Measurements from ENCODE around the gene TAOK3.
A peak's percentile ranks its signal among the peaks of the same experiment; 100 is the strongest.

Gene TAOK3

DNA sequence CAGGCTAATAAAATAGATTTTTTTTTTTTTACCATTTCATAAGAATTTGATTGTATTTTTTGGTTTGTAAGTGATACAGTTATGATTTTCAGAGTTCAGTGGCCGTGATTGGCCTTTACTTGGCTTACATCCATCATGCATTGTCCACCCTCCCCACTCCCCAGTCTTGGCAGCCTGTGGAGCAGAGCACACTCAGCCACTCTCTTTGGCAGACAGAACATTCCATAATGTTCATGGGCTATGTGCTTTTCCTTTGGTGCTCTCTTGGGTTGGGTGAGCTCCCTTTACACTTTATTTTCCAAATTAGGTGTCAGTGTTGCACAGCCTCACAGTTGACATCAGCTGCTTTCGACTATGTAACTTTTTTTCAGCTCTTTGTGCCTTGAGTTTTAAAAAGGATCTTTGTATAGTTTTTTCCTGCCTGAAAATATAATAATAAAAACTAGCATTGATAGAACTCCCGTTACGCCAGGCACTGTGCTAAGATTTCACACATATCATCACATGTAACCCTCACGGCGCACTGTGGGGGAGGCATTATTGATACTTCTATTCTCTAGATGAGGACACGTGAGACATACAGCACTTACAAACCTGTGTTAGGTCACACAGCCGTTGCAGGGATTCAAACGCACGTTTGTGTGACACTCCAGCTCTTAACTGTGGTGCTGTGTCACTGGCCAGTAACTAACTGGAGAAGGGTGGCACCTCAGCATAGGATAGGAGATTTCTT, 25.2 kb upstream of the TAOK3 start:
- peaks cover 42% of the 10 kb centered on the region for H3K36me3 ChIP-seq (ENCODE audit: control insufficient read depth, insufficient read depth, low read length, severe bottlenecking)
- H3K27me3 ChIP-seq (replicated peaks; ENCODE audit: control insufficient read depth, insufficient read depth, low read length) = no peaks in the 10 kb centered on the region
- H3K4me1 ChIP-seq (ENCODE audit: control insufficient read depth, insufficient read depth, low read length) = peaks cover 22% of the 10 kb centered on the region
- H3K9me3 ChIP-seq (ENCODE audit: control insufficient read depth, low read length) = no peaks in the 10 kb centered on the region
- no peak overlapping the region for H3K4me3 ChIP-seq (ENCODE audit: low read length)
- DNase-seq (ENCODE audit: low read depth) = no peak
- H3K9ac ChIP-seq (ENCODE audit: low read length) = no peak overlapping the region

DNA sequence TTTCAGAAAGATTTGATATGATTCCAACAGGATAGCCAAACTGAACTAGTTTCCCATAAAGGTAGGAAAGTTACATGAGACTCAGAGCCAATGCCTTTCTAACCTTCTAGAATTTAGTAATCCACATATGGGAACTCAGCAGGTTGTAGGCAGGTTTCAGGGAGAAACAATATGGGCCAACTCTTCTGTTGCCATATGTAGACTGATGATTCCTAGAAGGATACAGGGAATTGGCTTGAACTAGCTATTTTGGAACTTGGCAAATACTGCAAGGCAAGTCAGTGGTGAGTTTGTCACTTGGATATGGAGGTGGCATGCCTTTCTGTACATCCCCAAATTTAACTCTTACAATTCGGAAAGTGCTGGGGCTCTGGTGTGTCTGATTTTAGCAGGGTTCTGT, 19.1 kb upstream of the TAOK3 start:
- no peak for DNase-seq (ENCODE audit: low read depth)
- Histone ChIP-seq H3K9ac (ENCODE audit: low read length) (no peak overlapping the region), H3K4me1 (ENCODE audit: control insufficient read depth, insufficient read depth, low read length) (peaks cover 18% of the 10 kb centered on the region), H3K4me3 (ENCODE audit: low read length) (no peak overlapping the region), H3K27me3 (replicated peaks; ENCODE audit: control insufficient read depth, insufficient read depth, low read length) (no peaks in the 10 kb centered on the region), H3K36me3 (ENCODE audit: control insufficient read depth, insufficient read depth, low read length, severe bottlenecking) (peaks cover 44% of the 10 kb centered on the region), H3K9me3 (ENCODE audit: control insufficient read depth, low read length) (no peaks in the 10 kb centered on the region)

DNA sequence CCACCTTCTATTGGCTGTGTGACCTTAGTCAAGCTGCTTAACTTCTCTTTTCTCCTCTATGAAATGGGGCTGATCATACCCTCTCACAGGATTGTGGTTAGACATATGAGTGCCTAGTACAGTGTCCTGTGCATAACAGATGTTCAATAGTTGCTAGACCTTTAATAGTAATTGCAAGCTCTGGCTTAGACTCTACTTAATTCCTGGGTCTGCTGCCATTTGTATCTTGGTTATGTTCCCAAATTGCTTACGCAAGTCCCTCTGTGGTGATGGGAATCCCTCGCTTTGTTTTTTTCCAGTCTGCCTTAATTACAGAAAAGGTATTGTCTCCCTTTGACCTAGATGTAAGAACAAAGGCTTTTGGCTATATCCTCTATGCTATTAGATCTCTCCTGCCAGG, 18.7 kb upstream of the TAOK3 start:
- no peak for DNase-seq (ENCODE audit: low read depth)
- Histone ChIP-seq H3K4me1 (ENCODE audit: control insufficient read depth, insufficient read depth, low read length) (peaks cover 18% of the 10 kb centered on the region), H3K9ac (ENCODE audit: low read length) (no peak overlapping the region), H3K4me3 (ENCODE audit: low read length) (no peak overlapping the region), H3K36me3 (ENCODE audit: control insufficient read depth, insufficient read depth, low read length, severe bottlenecking) (peaks cover 48% of the 10 kb centered on the region), H3K27me3 (replicated peaks; ENCODE audit: control insufficient read depth, insufficient read depth, low read length) (no peaks in the 10 kb centered on the region), H3K9me3 (ENCODE audit: control insufficient read depth, low read length) (no peaks in the 10 kb centered on the region)

DNA sequence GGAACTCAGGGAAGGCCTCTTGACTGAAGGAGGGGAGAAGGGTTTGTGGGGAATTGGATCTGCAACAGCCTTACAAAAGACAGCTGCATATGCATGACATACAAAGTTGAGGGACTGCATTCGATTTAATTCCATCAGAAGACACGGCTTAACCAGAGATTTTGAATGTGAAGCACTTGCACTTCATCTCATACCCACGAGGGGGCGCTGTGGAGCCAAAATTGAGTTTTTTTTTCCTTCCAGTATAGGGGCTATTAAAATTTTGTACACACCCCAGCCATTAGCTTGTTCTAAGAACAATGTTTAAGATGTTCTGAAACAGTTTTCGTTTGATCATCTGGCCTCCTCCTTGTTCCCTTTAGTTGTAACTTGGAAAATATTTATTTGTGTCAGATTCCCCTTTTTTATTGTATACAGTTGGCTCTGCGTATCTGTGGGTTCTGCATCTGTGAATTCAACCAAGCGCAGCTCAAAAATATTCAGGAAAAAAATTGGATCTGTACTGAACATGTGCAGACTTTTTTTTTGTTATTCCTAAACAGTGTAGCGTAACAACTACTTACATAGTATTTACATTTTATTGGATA, 5.3 kb upstream of the TAOK3 start:
- Histone ChIP-seq H3K9me3 (ENCODE audit: control insufficient read depth, low read length) (no peaks in the 10 kb centered on the region), H3K36me3 (ENCODE audit: control insufficient read depth, insufficient read depth, low read length, severe bottlenecking) (peaks cover 29% of the 10 kb centered on the region), H3K27me3 (replicated peaks; ENCODE audit: control insufficient read depth, insufficient read depth, low read length) (no peaks in the 10 kb centered on the region), H3K4me3 (ENCODE audit: low read length) (peak overlapping the region; percentile 97), H3K4me1 (ENCODE audit: control insufficient read depth, insufficient read depth, low read length) (peaks cover 32% of the 10 kb centered on the region), H3K9ac (ENCODE audit: low read length) (peak overlapping the region; percentile 94)
- DNase-seq (ENCODE audit: low read depth) = peak; percentile 79

DNA sequence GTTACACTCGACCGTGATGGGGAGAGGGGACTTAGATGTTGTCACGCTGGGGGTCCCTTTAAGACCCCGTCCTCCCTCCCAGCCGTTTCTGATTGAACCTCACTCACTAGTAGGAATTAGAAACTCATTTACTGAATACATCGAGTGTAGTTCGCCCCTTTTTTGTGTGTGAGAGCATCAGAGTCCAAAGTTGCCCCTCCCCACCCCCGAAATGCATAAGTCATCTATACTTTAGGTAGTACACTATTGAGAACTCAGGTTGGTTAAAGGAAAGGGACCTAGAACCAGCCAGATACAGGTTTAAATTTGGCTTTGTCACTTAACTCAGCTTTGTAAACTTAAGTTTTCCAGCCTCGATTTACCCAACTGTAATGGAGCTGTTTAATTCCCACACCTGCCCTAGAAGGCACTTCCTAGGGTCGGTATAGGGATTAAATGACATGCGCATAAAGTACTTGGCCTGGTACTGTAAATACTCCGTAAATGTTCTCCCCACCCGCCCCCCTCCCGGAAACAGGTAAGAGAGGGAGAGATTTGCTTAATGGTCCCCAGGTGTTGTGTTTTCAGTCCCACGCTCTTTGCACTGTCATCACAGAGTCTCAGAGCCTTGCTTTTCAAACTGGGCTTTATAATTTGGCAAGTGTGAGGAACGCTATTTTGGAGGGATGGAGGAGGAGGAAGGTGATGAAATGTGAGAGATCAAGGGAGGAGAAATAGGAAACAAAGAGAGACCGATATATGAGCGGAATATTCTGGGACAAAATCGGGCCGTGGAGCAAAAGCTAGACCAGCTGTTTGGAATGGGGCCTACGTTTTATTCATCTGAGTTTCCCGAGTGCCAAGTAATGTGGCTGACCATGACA, 4.5 kb upstream of the TAOK3 start:
- Histone ChIP-seq H3K9me3 (ENCODE audit: control insufficient read depth, low read length) (no peaks in the 10 kb centered on the region), H3K4me1 (ENCODE audit: control insufficient read depth, insufficient read depth, low read length) (peaks cover 32% of the 10 kb centered on the region), H3K36me3 (ENCODE audit: control insufficient read depth, insufficient read depth, low read length, severe bottlenecking) (peaks cover 28% of the 10 kb centered on the region), H3K4me3 (ENCODE audit: low read length) (peak overlapping the region; percentile 97), H3K9ac (ENCODE audit: low read length) (peak overlapping the region; percentile 94), H3K27me3 (replicated peaks; ENCODE audit: control insufficient read depth, insufficient read depth, low read length) (no peaks in the 10 kb centered on the region)
- peak; percentile 35 for DNase-seq (ENCODE audit: low read depth)

DNA sequence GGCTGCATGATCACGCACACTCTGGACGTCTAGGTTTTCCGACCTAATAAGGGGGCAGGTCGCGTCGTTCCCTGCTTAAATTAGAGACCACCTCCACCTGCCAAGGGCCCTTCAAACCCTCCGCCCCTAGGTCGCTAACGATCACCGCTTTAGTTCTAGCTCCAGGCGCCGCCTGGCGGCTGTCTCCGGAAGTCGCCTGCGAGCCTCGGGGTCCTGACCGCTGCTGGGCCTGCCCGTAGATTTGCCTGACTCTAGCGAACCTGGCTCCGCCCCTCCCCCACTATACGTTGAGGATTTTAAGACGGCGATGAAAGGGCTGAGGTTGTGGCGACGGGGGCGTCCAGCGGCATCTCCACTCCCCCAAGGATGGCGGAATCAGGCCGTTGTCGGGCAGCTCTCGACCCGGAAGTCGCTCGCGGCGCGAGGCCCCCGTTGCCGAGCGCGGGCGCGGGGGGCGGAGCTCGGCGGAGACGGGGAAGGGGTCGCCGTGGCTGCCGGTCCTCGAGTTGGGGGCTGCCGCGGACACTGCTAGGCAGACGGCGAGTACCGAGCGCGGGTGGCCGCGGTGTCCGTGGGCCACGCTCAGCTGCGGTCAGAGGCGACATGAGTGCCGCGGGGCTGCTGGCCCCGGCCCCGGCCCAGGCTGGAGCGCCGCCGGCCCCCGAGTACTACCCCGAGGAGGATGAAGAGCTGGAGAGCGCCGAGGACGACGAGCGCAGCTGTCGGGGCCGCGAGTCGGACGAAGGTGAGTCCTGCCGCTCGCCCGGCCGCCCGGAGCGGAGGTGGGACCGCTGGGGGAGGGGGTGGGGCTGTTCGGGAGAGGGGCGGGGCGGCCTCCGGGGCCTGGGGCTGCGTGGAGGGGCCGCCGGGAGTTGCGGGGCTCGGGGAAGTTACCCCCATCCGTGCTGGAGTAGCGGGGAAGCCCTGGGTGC, 3.6 kb upstream of the TAOK3 start, which contains the start of gene SUDS3:
SUDS3 (plus strand) TSS at position 467 of the 932 bp plus-strand sequence; CDS start at position 604, 137 bp downstream.
- DNase-seq (ENCODE audit: low read depth) = peak; percentile 93
- Histone ChIP-seq H3K9me3 (ENCODE audit: control insufficient read depth, low read length) (no peaks in the 10 kb centered on the region), H3K9ac (ENCODE audit: low read length) (peak within 1 kb of the TSS; percentile 94), H3K27me3 (replicated peaks; ENCODE audit: control insufficient read depth, insufficient read depth, low read length) (no peaks in the 10 kb centered on the region), H3K4me3 (ENCODE audit: low read length) (peak within 1 kb of the TSS; percentile 97), H3K36me3 (ENCODE audit: control insufficient read depth, insufficient read depth, low read length, severe bottlenecking) (peaks cover 19% of the 10 kb centered on the region), H3K4me1 (ENCODE audit: control insufficient read depth, insufficient read depth, low read length) (peaks cover 32% of the 10 kb centered on the region)

DNA sequence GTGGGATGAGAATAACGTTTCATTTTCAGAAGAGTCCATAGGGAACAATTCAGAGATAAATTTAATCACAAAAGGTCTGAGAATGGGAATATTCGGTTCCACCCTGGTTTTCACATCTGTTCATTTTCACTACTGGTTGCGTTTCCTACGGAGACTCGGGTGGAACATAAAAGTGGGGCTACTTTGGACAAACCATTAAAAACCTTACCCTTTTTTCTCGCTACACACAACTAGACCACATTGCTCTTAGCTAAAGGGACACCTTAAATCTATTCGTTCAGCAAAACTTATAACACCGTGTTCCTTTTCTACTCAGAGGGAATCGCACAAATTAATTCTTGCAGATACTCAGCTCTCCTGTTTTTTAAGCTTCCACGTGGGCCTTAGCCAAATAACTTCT, 2.6 kb upstream of the TAOK3 start:
- H3K9me3 ChIP-seq (ENCODE audit: control insufficient read depth, low read length) = no peaks in the 10 kb centered on the region
- H3K36me3 ChIP-seq (ENCODE audit: control insufficient read depth, insufficient read depth, low read length, severe bottlenecking) = peaks cover 11% of the 10 kb centered on the region
- DNase-seq (ENCODE audit: low read depth) = no peak
- H3K27me3 ChIP-seq (replicated peaks; ENCODE audit: control insufficient read depth, insufficient read depth, low read length) = no peaks in the 10 kb centered on the region
- H3K4me1 ChIP-seq (ENCODE audit: control insufficient read depth, insufficient read depth, low read length) = peaks cover 40% of the 10 kb centered on the region
- peak overlapping the region; percentile 94 for H3K9ac ChIP-seq (ENCODE audit: low read length)
- peak overlapping the region; percentile 97 for H3K4me3 ChIP-seq (ENCODE audit: low read length)

DNA sequence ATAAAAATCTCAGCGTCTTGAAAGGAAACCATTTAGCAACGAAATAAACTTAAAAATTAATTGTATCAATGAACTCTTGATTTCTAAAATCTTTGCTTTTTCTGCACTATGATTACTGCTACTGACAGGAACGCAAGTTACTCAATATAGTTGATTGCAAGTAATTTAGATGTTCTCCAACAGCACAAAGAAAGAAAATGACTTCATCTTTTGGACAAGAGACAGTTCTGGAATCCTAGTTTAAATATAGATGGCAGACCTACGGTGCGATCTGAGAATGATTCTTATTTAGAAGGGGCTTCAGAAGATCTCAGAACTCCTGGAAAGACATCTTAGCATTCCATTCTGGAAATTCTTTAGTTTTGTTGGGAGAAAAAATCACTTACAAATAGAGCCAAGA, 2.2 kb upstream of the TAOK3 start:
- Histone ChIP-seq H3K9me3 (ENCODE audit: control insufficient read depth, low read length) (no peaks in the 10 kb centered on the region), H3K4me1 (ENCODE audit: control insufficient read depth, insufficient read depth, low read length) (peaks cover 42% of the 10 kb centered on the region), H3K36me3 (ENCODE audit: control insufficient read depth, insufficient read depth, low read length, severe bottlenecking) (peaks cover 7% of the 10 kb centered on the region), H3K27me3 (replicated peaks; ENCODE audit: control insufficient read depth, insufficient read depth, low read length) (no peaks in the 10 kb centered on the region), H3K4me3 (ENCODE audit: low read length) (peak overlapping the region; percentile 97), H3K9ac (ENCODE audit: low read length) (peak overlapping the region; percentile 94)
- peak; percentile 22 for DNase-seq (ENCODE audit: low read depth)

DNA sequence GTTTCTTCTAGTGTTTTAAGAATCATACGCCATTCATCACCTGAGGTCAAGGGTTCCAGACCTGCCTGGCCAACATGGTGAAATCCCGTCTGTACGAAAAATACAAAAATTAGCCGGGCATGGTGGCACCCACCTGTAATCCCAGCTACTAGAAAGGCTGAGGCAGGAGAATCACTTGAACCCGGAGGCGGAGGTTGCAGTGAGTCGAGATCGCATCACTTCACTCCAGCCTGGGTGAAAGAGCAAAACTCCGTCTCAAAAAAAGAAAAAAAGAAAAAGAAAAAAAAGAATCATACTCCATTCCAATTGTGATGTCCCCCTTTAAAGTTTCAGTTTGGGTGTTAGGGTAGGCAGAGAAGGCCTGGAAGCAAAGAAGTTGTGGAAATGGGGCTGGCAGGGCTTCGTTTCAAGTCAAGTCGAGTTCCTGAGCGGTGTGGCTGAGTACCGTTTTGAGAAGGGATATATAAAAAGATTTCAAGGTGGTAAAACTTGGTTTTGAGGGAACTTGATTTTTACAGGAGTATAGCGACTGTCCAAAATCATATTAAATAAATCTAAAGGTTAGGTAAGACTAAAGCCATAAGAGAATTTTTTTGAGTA, 1.5 kb upstream of the TAOK3 start:
- Histone ChIP-seq H3K4me3 (ENCODE audit: low read length) (peak overlapping the region; percentile 97), H3K36me3 (ENCODE audit: control insufficient read depth, insufficient read depth, low read length, severe bottlenecking) (no peaks in the 10 kb centered on the region), H3K9ac (ENCODE audit: low read length) (peak overlapping the region; percentile 90), H3K27me3 (replicated peaks; ENCODE audit: control insufficient read depth, insufficient read depth, low read length) (no peaks in the 10 kb centered on the region), H3K4me1 (ENCODE audit: control insufficient read depth, insufficient read depth, low read length) (peaks cover 42% of the 10 kb centered on the region), H3K9me3 (ENCODE audit: control insufficient read depth, low read length) (no peaks in the 10 kb centered on the region)
- DNase-seq (ENCODE audit: low read depth) = no peak

DNA sequence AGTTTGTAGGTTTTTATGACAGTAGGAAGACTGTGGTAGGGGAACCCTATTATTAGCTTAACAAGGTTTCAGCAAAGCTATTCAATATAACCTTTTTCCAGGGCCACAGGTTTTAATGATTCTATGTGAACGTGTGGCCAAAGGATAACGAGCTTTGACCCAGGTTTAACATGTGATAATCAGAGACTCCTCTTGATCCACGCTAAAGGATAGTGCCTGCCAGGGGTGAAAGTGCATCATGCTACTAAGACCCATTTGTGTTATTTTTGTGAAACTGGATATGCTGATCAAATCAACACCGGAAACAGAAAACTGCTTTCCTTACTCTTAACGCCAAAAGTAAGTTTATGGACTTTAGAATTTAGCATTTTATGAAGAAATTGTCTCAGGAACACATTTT, 909 bp upstream of the TAOK3 start:
- H3K4me1 ChIP-seq (ENCODE audit: control insufficient read depth, insufficient read depth, low read length) = peaks cover 42% of the 10 kb centered on the region
- H3K27me3 ChIP-seq (replicated peaks; ENCODE audit: control insufficient read depth, insufficient read depth, low read length) = no peaks in the 10 kb centered on the region
- no peaks in the 10 kb centered on the region for H3K36me3 ChIP-seq (ENCODE audit: control insufficient read depth, insufficient read depth, low read length, severe bottlenecking)
- no peak for DNase-seq (ENCODE audit: low read depth)
- peak overlapping the region; percentile 97 for H3K4me3 ChIP-seq (ENCODE audit: low read length)
- peak overlapping the region; percentile 90 for H3K9ac ChIP-seq (ENCODE audit: low read length)
- no peaks in the 10 kb centered on the region for H3K9me3 ChIP-seq (ENCODE audit: control insufficient read depth, low read length)
